Ishikawa (cell line): ENCODE data around the gene RELL1.

Experiments used
- CEBPB ChIP-seq: IDR thresholded peaks from 2 replicates; pipeline ENCODE4 v1.6.1; 2012
- EGR1 ChIP-seq: IDR thresholded peaks from 2 replicates; pipeline ENCODE4 v1.6.1; 2012
- EP300 ChIP-seq: IDR thresholded peaks from 2 replicates; pipeline ENCODE4 v1.6.1; 2012; ENCODE audit warnings: borderline replicate concordance
- FOXM1 ChIP-seq: IDR thresholded peaks from 2 replicates; pipeline ENCODE4 v1.6.1; 2012; ENCODE audit warnings: low read depth, borderline replicate concordance
- MAX ChIP-seq: IDR thresholded peaks from 2 replicates; pipeline ENCODE4 v1.6.1; 2012
- NFIC ChIP-seq: IDR thresholded peaks from 2 replicates; pipeline ENCODE4 v1.6.1; 2012
- RAD21 ChIP-seq: IDR thresholded peaks from 2 replicates; pipeline ENCODE4 v1.6.1; 2012; ENCODE audit warnings: low read depth
- TAF1 ChIP-seq: IDR thresholded peaks from 2 replicates; pipeline ENCODE4 v1.6.1; 2012; ENCODE audit warnings: low read depth, mild to moderate bottlenecking
- YY1 ChIP-seq: IDR thresholded peaks from 2 replicates; pipeline ENCODE4 v1.6.1; 2012; ENCODE audit warnings: low read depth

- TF ChIP-seq TAF1: no peak
- TF ChIP-seq EP300: no peak
- no peak for TF ChIP-seq MAX
- TF ChIP-seq YY1: no peak
- TF ChIP-seq FOXM1: no peak
- no peak for TF ChIP-seq EGR1
- no peak for TF ChIP-seq CEBPB
- no peak for TF ChIP-seq NFIC
- no peak for TF ChIP-seq RAD21
Measured at GRCh38 chr4:37699868-37700481, 13.8 kb upstream of the RELL1 start.
